Tibial artery (tissue), 4 donors: ENCODE data around the gene RACK1.
"Not testable (repeated sequence)": the region's sequence is repeated elsewhere in the genome, so short reads cannot be mapped to it uniquely, and the experiment has no call there.

ENCODE experiments used
- DNase-seq, 2 donors: peaks; one replicate each; pipeline ENCODE4 v3.0.0-alpha.2; 2019
- H3K27ac ChIP-seq, 2 donors: fragments of 200-600 bp; sonication (generic) in 1 of 2; 1 replicate in 1 of 2; 2 replicates in 1 of 2; pipeline ENCODE4 v1.5.1; 2018 to 2019; ENCODE audit warnings: mild to moderate bottlenecking in 1 of 2
- H3K27me3 ChIP-seq, 2 donors: fragments of 200-600 bp; sonication (generic) in 1 of 2; one replicate each; pipeline versions ENCODE4 v1.5.1 to v1.6.0; 2016 to 2019
- H3K36me3 ChIP-seq, 3 donors: fragments of 200-600 bp; sonication (generic) in 2 of 3; one replicate each; pipeline ENCODE4 v1.5.1; 2016 to 2019; ENCODE audit warnings: mild to moderate bottlenecking in 2 of 3
- H3K4me1 ChIP-seq, 4 donors: fragments of 200-600 bp; sonication (generic) in 2 of 4; 1 replicate in 3 of 4; 2 replicates in 1 of 4; pipeline ENCODE4 v1.5.1; 2016 to 2019
- H3K4me3 ChIP-seq, 2 donors: fragments of 200-600 bp; sonication (generic) in 1 of 2; 1 replicate in 1 of 2; 2 replicates in 1 of 2; pipeline ENCODE4 v1.5.1; 2018 to 2019; ENCODE audit warnings: mild to moderate bottlenecking in 2 of 2
- H3K9me3 ChIP-seq, 3 donors: fragments of 200-600 bp; sonication (generic) in 1 of 3; one replicate each; pipeline ENCODE4 v1.5.1; 2016 to 2019
- CTCF ChIP-seq, 2 experiments: fragments of 200-600 bp in 1 of 2; fragments of 450-650 bp in 1 of 2; IDR thresholded peaks; one replicate each; pipeline ENCODE4 v1.5.1; 2017 to 2019; ENCODE audit warnings: antibody characterized with exemption in 2 of 2, mild to moderate bottlenecking in 1 of 2, moderate library complexity in 1 of 2
- intact Hi-C: fragments of 100-400 bp; cut with DNase I; formaldehyde crosslinking; loops from one replicate; pipeline ENCODE4 v1.15.0; 2023; ENCODE audit warnings: low total_unique reads

RACK1 gene

GRCh38 chr5:181281984-181282316 is 38.2 kb upstream of the RACK1 start:
- Histone ChIP-seq H3K4me3 (no peak overlapping the region), H3K36me3 (no peaks in the 10 kb centered on the region), H3K27me3 (no peaks in the 10 kb centered on the region), H3K4me1 (no peaks in the 10 kb centered on the region), H3K27ac (no peak overlapping the region), H3K9me3 (no peaks in the 10 kb centered on the region)
- intact Hi-C loops, result no loop called here
- no peak for TF ChIP-seq CTCF (IDR thresholded peaks at IDR 0.05)
- no peak for DNase-seq

GRCh38 chr5:181281077-181281983 is 37.6 kb upstream of the RACK1 start:
- no peak for DNase-seq

GRCh38 chr5:181280251-181280762 is 36.6 kb upstream of the RACK1 start:
- Histone ChIP-seq H3K4me3 (no peak overlapping the region), H3K27ac (no peak overlapping the region), H3K4me1 (no peaks in the 10 kb centered on the region), H3K9me3 (no peaks in the 10 kb centered on the region), H3K27me3 (no peaks in the 10 kb centered on the region), H3K36me3 (no peaks in the 10 kb centered on the region)
- intact Hi-C loops, result no loop called here
- no peak for DNase-seq
- no peak for TF ChIP-seq CTCF (IDR thresholded peaks at IDR 0.05)

More at GRCh38 chr5:181281077-181281983, 37.6 kb upstream of the RACK1 start:
- no peaks in the 10 kb centered on the region for H3K36me3 ChIP-seq
- intact Hi-C loops, result no loop called here
- no peak for TF ChIP-seq CTCF (IDR thresholded peaks at IDR 0.05)
- no peaks in the 10 kb centered on the region for H3K27me3 ChIP-seq
- no peak overlapping the region for H3K27ac ChIP-seq
- H3K9me3 ChIP-seq, result no peaks in the 10 kb centered on the region
- H3K4me3 ChIP-seq, result no peak overlapping the region
- no peaks in the 10 kb centered on the region for H3K4me1 ChIP-seq

GRCh38 chr5:181273433-181273744 is 29.7 kb upstream of the RACK1 start:
- intact Hi-C loops, H3K4me3 ChIP-seq, DNase-seq: not testable (repeated sequence)

GRCh38 chr5:181271081-181271480 is 27.4 kb upstream of the RACK1 start:
- no peak for TF ChIP-seq CTCF (IDR thresholded peaks at IDR 0.05)
- Histone ChIP-seq H3K36me3 (no peaks in the 10 kb centered on the region), H3K27me3 (no peaks in the 10 kb centered on the region), H3K27ac (no peak overlapping the region), H3K4me1 (no peaks in the 10 kb centered on the region), H3K4me3 (no peak overlapping the region), H3K9me3 (no peaks in the 10 kb centered on the region)
- intact Hi-C loops, result no loop called here
- DNase-seq, result no peak

More at GRCh38 chr5:181273433-181273744, 29.7 kb upstream of the RACK1 start:
- not testable (repeated sequence) for H3K36me3 ChIP-seq, H3K4me1 ChIP-seq, H3K9me3 ChIP-seq, H3K27me3 ChIP-seq, H3K27ac ChIP-seq

- H3K36me3 ChIP-seq, result peaks cover 12 to 14% (median 13%) of the 10 kb centered on the region in 3 donors
- not testable (repeated sequence) for DNase-seq, H3K27ac ChIP-seq, H3K4me3 ChIP-seq, H3K9me3 ChIP-seq, H3K27me3 ChIP-seq, H3K4me1 ChIP-seq
- intact Hi-C loops, result loop anchor here (10.0 kb wide), 2 partner anchors 403 to 1193 kb away; partner anchors contain the start of genes RNF130 and ZFP62
Observed at GRCh38 chr5:181267907-181268306, 24.2 kb upstream of the RACK1 start.

- not testable (repeated sequence) for H3K27me3 ChIP-seq, H3K4me1 ChIP-seq, H3K27ac ChIP-seq, H3K9me3 ChIP-seq, DNase-seq, H3K4me3 ChIP-seq
- intact Hi-C loops, result loop anchor here (10.0 kb wide), 2 partner anchors 403 to 1193 kb away; partner anchors contain the start of genes RNF130 and ZFP62
- H3K36me3 ChIP-seq, result peaks cover 12 to 14% (median 13%) of the 10 kb centered on the region in 3 donors
Observed at GRCh38 chr5:181267291-181267904, 23.7 kb upstream of the RACK1 start.
